Type B pancreatic cell (in vitro differentiated cells): ENCODE results near the gene EIF3D. TPM values are rescaled to one million over a fixed set of nuclear protein-coding genes. Genes with fewer than 3 reads are reported as not detected.

Source experiments
- DNase-seq: peaks from one replicate; pipeline ENCODE4 v3.0.0; 2021; ENCODE audit warnings: mixed read lengths; ENCODE audit not compliant: unreplicated experiment; ENCODE audit errors: extremely low spot score
- H3K27ac Mint-ChIP-seq: 2 replicates; pipeline ENCODE4 v1.8.0; 2021; ENCODE audit warnings: mild to moderate bottlenecking, mixed read lengths
- H3K27me3 Mint-ChIP-seq: 2 replicates; pipeline ENCODE4 v1.8.0; 2021; ENCODE audit warnings: mixed read lengths
- H3K36me3 Mint-ChIP-seq: 2 replicates; pipeline ENCODE4 v1.8.0; 2021; ENCODE audit warnings: mixed read lengths
- H3K4me1 Mint-ChIP-seq: one replicate; pipeline ENCODE4 v1.8.0; 2021; ENCODE audit warnings: mixed read lengths; ENCODE audit not compliant: unreplicated experiment
- H3K4me3 Mint-ChIP-seq: 2 replicates; pipeline ENCODE4 v1.8.0; 2021; ENCODE audit warnings: mild to moderate bottlenecking, mixed read lengths
- H3K9me3 Mint-ChIP-seq: 2 replicates; pipeline ENCODE4 v1.8.0; 2021; ENCODE audit warnings: mixed read lengths
- CTCF ChIP-seq: fragments of 200-600 bp; sonication (generic); conservative IDR thresholded peaks from 2 replicates; pipeline ENCODE4 v1.5.0; 2021; ENCODE audit warnings: antibody characterized with exemption, mild to moderate bottlenecking
- total RNA-seq: library from RNA; stranded (reverse); gene quantifications from 2 replicates; pipeline ENCODE4 v1.2.1, GENCODE V29; 2021; ENCODE audit warnings: low replicate concordance

The EIF3D gene
- total RNA-seq, 1 donor from 2014 or later = 162 TPM

- Mint-ChIP-seq H3K27ac (no peak overlapping the region), H3K9me3 (no peaks in the 10 kb centered on the region), H3K27me3 (peaks cover 12% of the 10 kb centered on the region), H3K4me1 (peaks cover 5% of the 10 kb centered on the region), H3K36me3 (no peaks in the 10 kb centered on the region), H3K4me3 (no peak overlapping the region)
- no peak for TF ChIP-seq CTCF
- DNase-seq = no peak
Measured at GRCh38 chr22:36571991-36572390, 43.0 kb upstream of the EIF3D start.

GRCh38 chr22:36569999-36570398 is 41.0 kb upstream of the EIF3D start:
- peaks cover 17% of the 10 kb centered on the region for H3K27me3 Mint-ChIP-seq
- no peak overlapping the region for H3K4me3 Mint-ChIP-seq
- DNase-seq = no peak
- TF ChIP-seq CTCF = peak; percentile 62
- no peak overlapping the region for H3K27ac Mint-ChIP-seq
- H3K9me3 Mint-ChIP-seq = no peaks in the 10 kb centered on the region
- peaks cover 5% of the 10 kb centered on the region for H3K4me1 Mint-ChIP-seq
- H3K36me3 Mint-ChIP-seq = no peaks in the 10 kb centered on the region

GRCh38 chr22:36568846-36569245 is 39.9 kb upstream of the EIF3D start:
- Mint-ChIP-seq H3K4me1 (peaks cover 5% of the 10 kb centered on the region), H3K27ac (no peak overlapping the region), H3K9me3 (no peaks in the 10 kb centered on the region), H3K36me3 (no peaks in the 10 kb centered on the region), H3K27me3 (peaks cover 12% of the 10 kb centered on the region), H3K4me3 (no peak overlapping the region)
- no peak for TF ChIP-seq CTCF
- no peak for DNase-seq

DNA sequence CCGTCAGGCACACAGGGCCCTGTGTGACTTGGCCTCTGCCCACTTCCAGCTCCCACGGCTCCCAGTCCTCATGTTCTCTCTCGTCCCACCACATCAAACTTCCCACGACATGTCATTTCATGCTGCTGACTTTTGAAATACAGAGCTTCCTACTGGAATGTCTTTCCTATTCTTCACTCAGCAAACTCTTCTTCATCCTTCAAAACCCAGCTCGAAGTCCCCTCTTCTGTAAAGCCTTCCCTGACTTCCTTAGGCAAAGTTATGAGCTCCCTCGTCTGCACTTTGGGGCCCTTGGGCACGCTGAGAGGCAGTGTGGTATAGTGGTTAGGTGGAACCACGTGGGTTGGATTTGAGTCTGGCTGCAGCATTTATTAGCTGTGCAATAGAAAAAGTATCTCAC is 37.8 kb upstream of the EIF3D start:
- DNase-seq = no peak
- H3K4me3 Mint-ChIP-seq = no peak overlapping the region
- no peaks in the 10 kb centered on the region for H3K9me3 Mint-ChIP-seq
- no peak overlapping the region for H3K27ac Mint-ChIP-seq
- no peaks in the 10 kb centered on the region for H3K36me3 Mint-ChIP-seq
- peaks cover 11% of the 10 kb centered on the region for H3K4me1 Mint-ChIP-seq
- peaks cover 16% of the 10 kb centered on the region for H3K27me3 Mint-ChIP-seq
- no peak for TF ChIP-seq CTCF

DNA sequence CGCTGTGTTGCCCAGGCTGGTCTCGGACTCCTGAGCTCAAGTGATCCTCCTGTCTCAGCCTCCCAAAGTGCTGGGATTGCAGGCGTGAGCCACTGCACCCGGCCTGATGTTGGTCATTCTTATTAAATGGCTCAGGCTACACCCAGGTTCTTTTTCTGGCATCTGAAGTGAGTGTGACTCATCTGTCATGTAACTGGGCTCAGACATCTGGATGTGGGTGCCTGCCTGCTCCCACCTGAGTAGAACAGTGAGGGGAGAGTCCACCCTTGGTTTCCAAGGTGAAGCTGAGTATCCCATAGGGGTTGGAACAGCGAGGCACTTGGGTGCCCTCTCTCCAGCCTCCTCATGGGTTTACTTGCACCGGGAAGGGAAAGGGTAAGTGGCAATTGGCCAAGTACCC is 36.7 kb upstream of the EIF3D start:
- Mint-ChIP-seq H3K9me3 (no peaks in the 10 kb centered on the region), H3K27ac (no peak overlapping the region), H3K4me1 (peaks cover 11% of the 10 kb centered on the region), H3K27me3 (peaks cover 19% of the 10 kb centered on the region), H3K36me3 (no peaks in the 10 kb centered on the region), H3K4me3 (no peak overlapping the region)
- DNase-seq = no peak
- TF ChIP-seq CTCF = no peak

DNA sequence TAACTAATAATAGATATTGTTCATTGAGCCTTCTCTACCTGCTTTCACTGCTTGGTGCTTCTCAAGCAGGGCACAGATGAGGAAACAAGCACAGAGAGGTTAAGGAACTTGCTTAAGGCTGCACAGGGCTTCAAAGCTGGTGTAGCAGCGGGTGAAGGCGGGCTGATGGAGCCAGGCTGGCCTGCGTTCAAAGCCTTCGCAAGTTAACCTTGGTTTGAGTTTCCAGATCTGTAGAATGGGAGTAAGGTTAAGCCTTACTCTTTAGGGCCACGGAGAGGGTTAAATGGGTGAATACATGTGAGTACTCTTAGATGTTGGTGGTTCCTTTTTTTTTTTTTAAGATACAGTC is 36.2 kb upstream of the EIF3D start:
- Mint-ChIP-seq H3K27ac (no peak overlapping the region), H3K4me3 (no peak overlapping the region), H3K36me3 (no peaks in the 10 kb centered on the region), H3K9me3 (no peaks in the 10 kb centered on the region), H3K27me3 (peaks cover 19% of the 10 kb centered on the region), H3K4me1 (peaks cover 11% of the 10 kb centered on the region)
- TF ChIP-seq CTCF = no peak
- no peak for DNase-seq
